ENCODE data around the gene BCL11B.

Gene BCL11B

GRCh38 chr14:99213527-99213971 is 58.4 kb downstream of the BCL11B start:
- TF ChIP-seq CTCF (IDR thresholded peaks at IDR 0.05; ENCODE audit: low read length) (no peak), EZH2 (IDR thresholded peaks at IDR 0.05; ENCODE audit: borderline replicate concordance, low read length) (no peak)
- Histone ChIP-seq H3K4me1 (ENCODE audit: insufficient read depth, low read length, severe bottlenecking) (no peaks in the 10 kb centered on the region), H3K4me3 (ENCODE audit: low read depth, low read length, poor library complexity, severe bottlenecking) (no peak overlapping the region), H3K27ac (ENCODE audit: low read depth, low read length, poor library complexity, severe bottlenecking) (no peak overlapping the region), H3K27me3 (ENCODE audit: insufficient read depth, low read length) (no peaks in the 10 kb centered on the region), H4K20me1 (ENCODE audit: insufficient read depth, low read length) (no peaks in the 10 kb centered on the region), H3F3A (ENCODE audit: insufficient read depth, low read length) (no peaks in the 10 kb centered on the region), H3K9me2 (ENCODE audit: low read depth, low read length) (no peaks in the 10 kb centered on the region), H3K9ac (ENCODE audit: low read length) (no peak overlapping the region), H2AFZ (ENCODE audit: low read length) (no peak overlapping the region), H3K4me2 (ENCODE audit: low read length) (no peak overlapping the region), H3K36me3 (ENCODE audit: insufficient read depth, low read length) (no peaks in the 10 kb centered on the region), H3K9me3 (ENCODE audit: low read length) (no peaks in the 10 kb centered on the region), H3K79me2 (ENCODE audit: insufficient read depth, low read length) (no peaks in the 10 kb centered on the region)

GRCh38 chr14:99213101-99213500 is 58.9 kb downstream of the BCL11B start:
- H3K79me2 ChIP-seq (ENCODE audit: insufficient read depth, low read length), result no peaks in the 10 kb centered on the region
- H3K4me2 ChIP-seq (ENCODE audit: low read length), result no peak overlapping the region
- no peaks in the 10 kb centered on the region for H3K36me3 ChIP-seq (ENCODE audit: insufficient read depth, low read length)
- TF ChIP-seq CTCF (IDR thresholded peaks at IDR 0.05; ENCODE audit: low read length), result no peak
- H3F3A ChIP-seq (ENCODE audit: insufficient read depth, low read length), result no peaks in the 10 kb centered on the region
- no peaks in the 10 kb centered on the region for H3K4me1 ChIP-seq (ENCODE audit: insufficient read depth, low read length, severe bottlenecking)
- no peak overlapping the region for H3K4me3 ChIP-seq (ENCODE audit: low read depth, low read length, poor library complexity, severe bottlenecking)
- H2AFZ ChIP-seq (ENCODE audit: low read length), result no peak overlapping the region
- no peaks in the 10 kb centered on the region for H3K9me3 ChIP-seq (ENCODE audit: low read length)
- no peaks in the 10 kb centered on the region for H3K9me2 ChIP-seq (ENCODE audit: low read depth, low read length)
- no peak overlapping the region for H3K27ac ChIP-seq (ENCODE audit: low read depth, low read length, poor library complexity, severe bottlenecking)
- no peaks in the 10 kb centered on the region for H4K20me1 ChIP-seq (ENCODE audit: insufficient read depth, low read length)
- H3K9ac ChIP-seq (ENCODE audit: low read length), result no peak overlapping the region
- no peaks in the 10 kb centered on the region for H3K27me3 ChIP-seq (ENCODE audit: insufficient read depth, low read length)

- no peaks in the 10 kb centered on the region for H3K36me3 ChIP-seq (ENCODE audit: insufficient read depth, low read length)
- no peaks in the 10 kb centered on the region for H3K9me3 ChIP-seq (ENCODE audit: low read length)
- TF ChIP-seq EZH2 (IDR thresholded peaks at IDR 0.05; ENCODE audit: borderline replicate concordance, low read length) (no peak), CTCF (IDR thresholded peaks at IDR 0.05; ENCODE audit: low read length) (no peak)
- no peaks in the 10 kb centered on the region for H3K79me2 ChIP-seq (ENCODE audit: insufficient read depth, low read length)
- H3K4me3 ChIP-seq (ENCODE audit: low read depth, low read length, poor library complexity, severe bottlenecking), result no peak overlapping the region
- H3F3A ChIP-seq (ENCODE audit: insufficient read depth, low read length), result no peaks in the 10 kb centered on the region
- H3K9ac ChIP-seq (ENCODE audit: low read length), result no peak overlapping the region
- H3K27ac ChIP-seq (ENCODE audit: low read depth, low read length, poor library complexity, severe bottlenecking), result no peak overlapping the region
- no peaks in the 10 kb centered on the region for H3K4me1 ChIP-seq (ENCODE audit: insufficient read depth, low read length, severe bottlenecking)
- no peaks in the 10 kb centered on the region for H3K9me2 ChIP-seq (ENCODE audit: low read depth, low read length)
- H3K27me3 ChIP-seq (ENCODE audit: insufficient read depth, low read length), result no peaks in the 10 kb centered on the region; the same call in 1 of the 2 replicates
- H2AFZ ChIP-seq (ENCODE audit: low read length), result no peak overlapping the region
- H3K4me2 ChIP-seq (ENCODE audit: low read length), result no peak overlapping the region
- no peaks in the 10 kb centered on the region for H4K20me1 ChIP-seq (ENCODE audit: insufficient read depth, low read length)
Observed at GRCh38 chr14:99212646-99213045, 59.4 kb downstream of the BCL11B start.
